Esophagus muscularis mucosa (tissue), 3 donors: ENCODE measurements around the gene SUMO2.

Experiments
- POLR2AphosphoS5 ChIP-seq, 2 donors: sonication (generic); formaldehyde crosslinking; IDR thresholded peaks; one replicate each; pipeline ENCODE4 v1.6.1; 2017; ENCODE audit warnings: antibody characterized with exemption in 2 of 2
- TF ChIP-seq, protein P1 (sequence below), 3 experiments: fragments of 200-600 bp in 2 of 3; fragments of 450-650 bp in 1 of 3; sonication (generic) in 2 of 3; IDR thresholded peaks; one replicate each; pipeline ENCODE4 v1.5.1; 2017 to 2019; ENCODE audit warnings: antibody characterized with exemption in 3 of 3, mild to moderate bottlenecking in 2 of 3, moderate library complexity in 1 of 3

DNA sequence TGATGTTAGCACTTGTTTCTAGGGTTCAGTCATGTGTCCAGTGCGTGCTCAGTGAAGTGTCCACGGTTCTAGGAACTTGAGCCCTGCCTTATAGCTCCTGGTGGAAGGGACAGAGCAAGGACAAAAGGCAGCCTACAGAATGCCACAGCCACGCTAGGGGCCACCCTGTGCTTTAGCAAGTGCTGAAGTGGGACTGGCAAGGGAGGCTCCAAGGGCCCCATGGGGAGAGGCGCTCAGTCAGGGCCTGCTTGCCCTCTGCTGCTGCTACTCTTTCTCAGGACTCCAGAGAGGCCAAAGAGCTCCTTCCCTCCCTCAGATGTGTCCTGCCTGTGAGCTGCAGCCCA lies 58.0 kb downstream of the SUMO2 start:
- TF ChIP-seq POLR2AphosphoS5 (IDR thresholded peaks at IDR 0.05): no peak
- TF ChIP-seq, protein P1, sequence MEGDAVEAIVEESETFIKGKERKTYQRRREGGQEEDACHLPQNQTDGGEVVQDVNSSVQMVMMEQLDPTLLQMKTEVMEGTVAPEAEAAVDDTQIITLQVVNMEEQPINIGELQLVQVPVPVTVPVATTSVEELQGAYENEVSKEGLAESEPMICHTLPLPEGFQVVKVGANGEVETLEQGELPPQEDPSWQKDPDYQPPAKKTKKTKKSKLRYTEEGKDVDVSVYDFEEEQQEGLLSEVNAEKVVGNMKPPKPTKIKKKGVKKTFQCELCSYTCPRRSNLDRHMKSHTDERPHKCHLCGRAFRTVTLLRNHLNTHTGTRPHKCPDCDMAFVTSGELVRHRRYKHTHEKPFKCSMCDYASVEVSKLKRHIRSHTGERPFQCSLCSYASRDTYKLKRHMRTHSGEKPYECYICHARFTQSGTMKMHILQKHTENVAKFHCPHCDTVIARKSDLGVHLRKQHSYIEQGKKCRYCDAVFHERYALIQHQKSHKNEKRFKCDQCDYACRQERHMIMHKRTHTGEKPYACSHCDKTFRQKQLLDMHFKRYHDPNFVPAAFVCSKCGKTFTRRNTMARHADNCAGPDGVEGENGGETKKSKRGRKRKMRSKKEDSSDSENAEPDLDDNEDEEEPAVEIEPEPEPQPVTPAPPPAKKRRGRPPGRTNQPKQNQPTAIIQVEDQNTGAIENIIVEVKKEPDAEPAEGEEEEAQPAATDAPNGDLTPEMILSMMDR (IDR thresholded peaks at IDR 0.05): no peak
